Activated CD4-positive, alpha-beta T cell treated with anti-CD3 and anti-CD28 coated beads for 24 hours (primary cell): ENCODE data around the gene PCSK5.

Experiments
- DNase-seq, 2 donors: peaks; one replicate each; pipeline ENCODE4 v3.0.0-alpha.2; 2020; ENCODE audit warnings: low read depth in 2 of 2

PCSK5 gene

GRCh38 chr9:76082057-76082456 is 191.6 kb downstream of the PCSK5 start:
- DNase-seq, result no peak

GRCh38 chr9:76085596-76085995 is 195.1 kb downstream of the PCSK5 start:
- DNase-seq, result no peak

GRCh38 chr9:76086539-76086938 is 196.1 kb downstream of the PCSK5 start:
- no peak for DNase-seq

- DNase-seq, result no peak
Measured at GRCh38 chr9:76087976-76088375, 197.5 kb downstream of the PCSK5 start.

- no peak for DNase-seq
Measured at GRCh38 chr9:76090330-76090729, 199.9 kb downstream of the PCSK5 start.

GRCh38 chr9:76090909-76091308 is 200.4 kb downstream of the PCSK5 start:
- no peak for DNase-seq

GRCh38 chr9:76092572-76092971 is 202.1 kb downstream of the PCSK5 start:
- DNase-seq, result no peak

GRCh38 chr9:76095585-76095984 is 205.1 kb downstream of the PCSK5 start:
- DNase-seq, result no peak

GRCh38 chr9:76099516-76099915 is 209.0 kb downstream of the PCSK5 start:
- no peak for DNase-seq

GRCh38 chr9:76101075-76101474 is 210.6 kb downstream of the PCSK5 start:
- no peak for DNase-seq

- no peak for DNase-seq
Measured at GRCh38 chr9:76101491-76101890, 211.0 kb downstream of the PCSK5 start.

- DNase-seq, result no peak
Measured at GRCh38 chr9:76101947-76102346, 211.5 kb downstream of the PCSK5 start.

GRCh38 chr9:76103531-76104315 is 213.2 kb downstream of the PCSK5 start:
- DNase-seq, result no peak

- DNase-seq, result no peak
Measured at GRCh38 chr9:76107482-76107881, 217.0 kb downstream of the PCSK5 start.

GRCh38 chr9:76109953-76110352 is 219.5 kb downstream of the PCSK5 start:
- DNase-seq, result no peak

- no peak for DNase-seq
Measured at GRCh38 chr9:76112151-76112550, 221.7 kb downstream of the PCSK5 start.

GRCh38 chr9:76114144-76114543 is 223.7 kb downstream of the PCSK5 start:
- no peak for DNase-seq

- DNase-seq, result no peak
Measured at GRCh38 chr9:76115396-76115795, 224.9 kb downstream of the PCSK5 start.

- no peak for DNase-seq
Measured at GRCh38 chr9:76115982-76116646, 225.6 kb downstream of the PCSK5 start.

- DNase-seq, result no peak
Measured at GRCh38 chr9:76116913-76117312, 226.4 kb downstream of the PCSK5 start.

- no peak for DNase-seq
Measured at GRCh38 chr9:76127637-76128036, 237.2 kb downstream of the PCSK5 start.

- no peak for DNase-seq
Measured at GRCh38 chr9:76135902-76136301, 245.4 kb downstream of the PCSK5 start.

GRCh38 chr9:76136986-76137385 is 246.5 kb downstream of the PCSK5 start:
- DNase-seq, result no peak
